ENCODE measurements around the gene UNC5C. TPM values are rescaled to one million over a fixed set of nuclear protein-coding genes. Genes with fewer than 3 reads are reported as not detected.

The UNC5C gene
- total and polyA plus RNA-seq, 2 of the 8 experiments (the other 6 are each of a cell fraction or from before 2014, with no cell fraction given) = 0.30 to 1.3 TPM

DNA sequence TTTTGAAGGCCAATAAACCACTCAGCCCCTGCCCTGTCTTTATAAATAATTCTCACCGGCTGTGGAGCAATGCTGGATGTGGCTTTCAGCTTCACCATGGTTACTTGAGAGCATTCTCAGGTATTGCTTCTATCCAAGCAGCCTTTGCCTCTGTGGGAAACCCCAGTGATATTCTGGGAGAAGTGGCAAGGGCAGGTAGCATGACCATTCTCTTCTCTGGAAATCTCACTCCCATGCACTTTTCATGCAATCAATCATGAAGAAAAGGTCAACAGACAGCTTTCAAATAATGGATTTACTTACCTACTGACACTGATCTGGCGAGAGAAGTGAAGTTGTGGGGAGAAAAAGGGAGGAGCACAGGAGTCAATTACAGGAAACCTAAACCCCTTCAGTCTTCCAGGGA lies 49.5 kb downstream of the UNC5C start:
- H3K4me2 ChIP-seq (ENCODE audit: insufficient read depth in 1 of 2, low read depth in 2 of 2, low read length in 2 of 2) = no peak overlapping the region
- H3K79me1 ChIP-seq (ENCODE audit: low read depth, low read length) = no peaks in the 10 kb centered on the region
- DNase-seq (ENCODE audit: low read depth in 1 of 2, low spot score in 2 of 2) = no peak
- H3K36me3 ChIP-seq (ENCODE audit: control insufficient read depth in 2 of 4, insufficient read depth in 4 of 4, low read length in 3 of 4) = no peaks in the 10 kb centered on the region
- no peak overlapping the region for H3K4me3 ChIP-seq (ENCODE audit: extremely low read depth in 1 of 4, insufficient read depth in 2 of 4, low read depth in 3 of 4, low read length in 4 of 4)
- no peak overlapping the region for H3K14ac ChIP-seq (ENCODE audit: insufficient read length)
- no peak overlapping the region for H4K5ac ChIP-seq (ENCODE audit: insufficient read length, low read depth, low read length)
- no peak overlapping the region for H3K18ac ChIP-seq (ENCODE audit: extremely low read depth, low read length)
- no peak for FAIRE-seq
- H2AK5ac ChIP-seq (ENCODE audit: low read depth, low read length) = no peak overlapping the region
- no peaks in the 10 kb centered on the region for H3K79me2 ChIP-seq (ENCODE audit: control insufficient read depth in 1 of 2, insufficient read depth in 2 of 2, low read length in 2 of 2)
- no peak overlapping the region for H2AFZ ChIP-seq (ENCODE audit: low read length)
- 78% methylated on average over 2 of the region's 2 CpGs; no CpG with 5 or more reads in 1 of the 2 experiments for WGBS, 2 experiments (ENCODE audit: extremely low coverage in 1 of 2, insufficient coverage in 1 of 2, insufficient read length in 1 of 2, insufficient replicate concordance in 2 of 2, low coverage in 1 of 2, low lambda C conversion rate in 2 of 2, missing lambda C conversion rate in 1 of 2)
- no peak overlapping the region for H3K56ac ChIP-seq (replicated peaks; ENCODE audit: insufficient read length, low read depth, low read length)
- H2BK12ac ChIP-seq (ENCODE audit: low read depth, low read length) = no peak overlapping the region
- H4K91ac ChIP-seq (replicated peaks; ENCODE audit: insufficient read length, low read length) = no peak overlapping the region
- H3K4me1 ChIP-seq (replicated peaks in 1 of 4; ENCODE audit: control insufficient read depth in 3 of 4, insufficient read depth in 4 of 4, low read length in 3 of 4) = no peaks in the 10 kb centered on the region
- no peak overlapping the region for H2BK5ac ChIP-seq (ENCODE audit: low read depth, low read length)
- no peak overlapping the region for H3K27ac ChIP-seq (ENCODE audit: low read depth, low read length)
- H4K20me1 ChIP-seq (replicated peaks in 1 of 2; ENCODE audit: control insufficient read depth in 1 of 2, insufficient read depth in 2 of 2, low read length in 2 of 2) = no peaks in the 10 kb centered on the region
- no peak overlapping the region for H2BK15ac ChIP-seq (ENCODE audit: low read length)
- H2BK20ac ChIP-seq (ENCODE audit: low read length) = no peak overlapping the region
- no peak overlapping the region for H4K8ac ChIP-seq (ENCODE audit: extremely low read depth, insufficient read depth, low read length)
- H2BK120ac ChIP-seq (replicated peaks; ENCODE audit: low read depth, low read length) = no peak overlapping the region
- no peaks in the 10 kb centered on the region for H3K9me3 ChIP-seq (ENCODE audit: insufficient read depth in 2 of 2, low read depth in 1 of 2, low read length in 1 of 2)
- no peaks in the 10 kb centered on the region; the same call in 1 of the 2 replicates for H3K23me2 ChIP-seq (ENCODE audit: low read depth, low read length)
- no peak overlapping the region for H3K23ac ChIP-seq (ENCODE audit: insufficient read length)
- no peaks in the 10 kb centered on the region for H3K27me3 ChIP-seq (replicated peaks in 1 of 4; ENCODE audit: control insufficient read depth in 3 of 4, extremely low read depth in 1 of 4, insufficient read depth in 3 of 4, low read length in 3 of 4)
- H3K4ac ChIP-seq (replicated peaks; ENCODE audit: insufficient read length, low read depth, low read length) = no peak overlapping the region
- CTCF ChIA-PET (ENCODE audit: partially characterized antibody) = interaction anchor here (2.3 kb wide), 1 partner anchor 12 kb away, joined by 10 read pairs; no protein-coding TSS in a partner anchor
- no peak overlapping the region for H3K9ac ChIP-seq (replicated peaks in 1 of 4; ENCODE audit: extremely low read depth in 1 of 4, low read depth in 3 of 4, low read length in 3 of 4)
- TF ChIP-seq CHD2 (IDR thresholded peaks at IDR 0.05; ENCODE audit: low read length) (no peak), CTBP2 (IDR thresholded peaks at IDR 0.05; ENCODE audit: borderline replicate concordance, insufficient read depth, insufficient read length, low read length) (no peak), TBP (IDR thresholded peaks at IDR 0.05; ENCODE audit: low read depth, low read length) (no peak), RAD21 (IDR thresholded peaks at IDR 0.05 in 1 of 2, conservative IDR thresholded peaks at IDR 0.05 in 1 of 2; ENCODE audit: low read depth in 2 of 2, low read length in 2 of 2) (no peak), NRF1 (IDR thresholded peaks at IDR 0.05; ENCODE audit: low read depth, low read length) (no peak), CBX8 (IDR thresholded peaks at IDR 0.05; ENCODE audit: borderline replicate concordance, low read depth, low read length) (no peak), KDM4A (IDR thresholded peaks at IDR 0.05; ENCODE audit: low read depth, low read length, severe bottlenecking) (no peak), SIRT6 (IDR thresholded peaks at IDR 0.05; ENCODE audit: low read length) (no peak), POLR2A (IDR thresholded peaks at IDR 0.05; ENCODE audit: control extremely low read depth in 1 of 2, low read depth in 2 of 2, low read length in 2 of 2) (no peak), GABPA (IDR thresholded peaks at IDR 0.05; ENCODE audit: borderline replicate concordance, insufficient read depth, low read length) (no peak), CEBPB (IDR thresholded peaks at IDR 0.05; ENCODE audit: low read depth, low read length) (no peak), SP2 (IDR thresholded peaks at IDR 0.05; ENCODE audit: low read length) (no peak), POLR2AphosphoS5 (IDR thresholded peaks at IDR 0.05; ENCODE audit: low read depth, low read length) (no peak)
- TF ChIP-seq, protein P1, sequence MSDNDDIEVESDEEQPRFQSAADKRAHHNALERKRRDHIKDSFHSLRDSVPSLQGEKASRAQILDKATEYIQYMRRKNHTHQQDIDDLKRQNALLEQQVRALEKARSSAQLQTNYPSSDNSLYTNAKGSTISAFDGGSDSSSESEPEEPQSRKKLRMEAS (IDR thresholded peaks at IDR 0.05) = no peak
- POLR2A ChIA-PET (ENCODE audit: partially characterized antibody) = no interaction called here
